GM19452 (cell line): Measurements from ENCODE around the gene CPPED1.

Experiments
- ATAC-seq: cut with Tn5 transposase; IDR thresholded peaks from one replicate; pipeline ENCODE4 v1.9.1; 2021; ENCODE audit not compliant: unreplicated experiment

CPPED1 gene

DNA sequence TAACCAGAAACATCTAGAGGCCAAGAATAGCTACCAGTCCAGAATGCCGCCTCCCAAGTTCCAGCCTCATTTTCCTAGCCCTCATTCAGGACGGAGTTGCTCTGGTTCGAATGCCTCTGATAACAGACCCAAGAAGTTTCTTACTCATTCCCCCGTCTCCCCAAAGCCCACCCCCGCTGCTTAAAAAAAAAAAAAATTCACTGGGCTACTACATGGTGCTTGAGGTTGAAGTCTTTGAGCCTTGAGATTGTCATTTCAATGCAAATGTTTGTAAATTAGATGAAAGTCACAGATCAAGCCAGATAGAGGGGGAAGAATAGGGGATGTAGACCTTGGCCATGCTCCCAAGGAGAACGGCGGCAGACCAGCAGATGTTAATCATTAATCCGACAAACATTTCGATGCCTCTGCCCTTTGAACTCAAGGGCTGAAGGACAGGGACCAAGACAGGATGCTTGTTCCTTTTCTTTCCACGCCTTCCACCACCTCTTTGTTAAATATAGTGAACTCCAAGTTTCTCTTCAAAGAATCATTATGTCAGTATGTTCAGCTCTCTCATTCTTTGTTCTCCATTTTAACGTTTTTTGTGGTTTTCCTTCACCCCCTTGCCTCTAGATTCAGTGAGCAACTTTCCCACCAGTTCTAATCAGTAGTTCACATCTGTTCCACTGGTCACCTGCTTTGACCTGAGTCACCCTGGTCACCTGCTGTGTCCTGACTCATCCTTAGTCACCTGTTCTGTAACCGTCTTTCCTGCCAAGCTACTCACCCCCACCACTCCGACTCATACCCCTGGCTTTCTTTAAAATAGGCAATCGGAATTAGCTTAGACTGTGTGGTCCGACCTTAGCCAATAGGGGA lies 190.3 kb downstream of the CPPED1 start:
- ATAC-seq, result peak; percentile 79

DNA sequence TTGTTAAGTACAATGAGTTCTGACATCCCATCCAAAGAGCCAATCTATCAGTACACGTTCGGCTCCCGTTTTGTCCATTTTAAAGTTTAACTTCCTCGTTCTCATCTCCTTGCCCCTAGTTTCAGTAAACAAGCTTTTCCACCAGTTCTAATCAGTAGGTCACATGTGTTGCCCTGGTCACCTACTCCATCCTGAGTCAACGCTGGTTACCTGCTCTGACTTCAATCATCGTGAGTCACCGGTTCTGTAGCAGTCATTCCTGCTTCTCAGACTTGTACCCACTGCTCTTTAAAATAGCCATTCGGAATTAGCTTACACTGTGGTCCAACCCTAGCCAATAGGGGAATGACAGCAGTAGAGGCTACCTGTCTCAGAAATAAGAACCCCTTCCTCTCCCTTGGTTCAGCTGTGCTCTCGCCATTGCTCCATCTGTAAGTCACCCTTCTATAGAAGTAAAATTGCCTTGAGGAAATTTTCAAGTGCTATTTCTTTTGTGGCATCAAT lies 191.0 kb downstream of the CPPED1 start:
- no peak for ATAC-seq

DNA sequence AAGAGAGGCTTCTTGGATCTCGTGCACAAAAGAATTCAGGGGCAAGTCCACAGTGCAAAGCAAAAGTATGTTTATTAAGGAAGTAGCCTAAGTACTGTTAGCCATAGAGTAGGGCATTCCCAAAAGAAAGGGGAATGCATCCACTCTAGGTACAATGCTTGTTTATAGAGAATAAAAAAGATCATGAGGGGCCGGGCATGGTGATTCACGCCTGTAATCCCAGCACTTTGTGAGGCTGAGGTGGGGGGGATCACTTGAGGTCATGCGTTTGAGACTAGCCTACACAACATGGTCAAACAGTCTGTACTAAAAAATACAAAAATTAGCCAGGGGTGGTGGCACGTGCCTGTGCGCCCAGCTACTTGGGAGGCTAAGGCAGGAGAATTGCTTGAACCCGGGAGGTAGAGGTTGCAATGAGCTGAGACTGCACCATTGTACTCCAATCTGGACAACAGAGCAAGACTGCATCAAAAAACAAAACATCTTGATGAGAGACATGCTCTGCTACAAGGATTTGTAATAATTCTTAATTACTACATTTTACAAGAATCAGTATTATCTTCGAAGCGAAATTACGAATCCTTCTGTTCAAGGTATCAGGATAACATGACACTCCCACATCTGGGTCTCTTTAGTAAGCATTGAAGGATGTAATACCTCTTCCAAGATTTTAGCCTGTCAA lies 191.6 kb downstream of the CPPED1 start:
- ATAC-seq, result no peak

DNA sequence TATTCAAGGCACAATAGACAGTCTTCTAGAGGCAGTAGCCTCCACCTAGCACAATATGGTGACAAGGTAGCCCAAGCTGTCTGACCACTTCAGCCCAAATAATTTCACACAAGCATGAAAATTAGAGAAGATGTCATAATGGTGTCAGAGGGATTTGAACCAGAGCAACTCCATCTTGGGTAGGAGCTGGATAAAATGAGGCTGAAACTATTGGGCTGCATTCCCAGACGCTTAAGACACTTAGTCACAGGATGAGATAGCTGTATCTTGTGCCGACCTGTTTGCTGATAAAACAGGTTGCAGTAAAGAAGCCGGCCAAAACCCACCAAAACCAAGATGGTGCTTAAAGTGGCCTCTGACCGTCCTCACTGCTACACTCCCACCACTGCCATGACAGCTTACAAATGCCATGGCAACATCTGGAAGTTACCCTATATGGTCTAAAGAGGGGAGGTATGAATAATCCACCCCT lies 192.6 kb downstream of the CPPED1 start:
- no peak for ATAC-seq

DNA sequence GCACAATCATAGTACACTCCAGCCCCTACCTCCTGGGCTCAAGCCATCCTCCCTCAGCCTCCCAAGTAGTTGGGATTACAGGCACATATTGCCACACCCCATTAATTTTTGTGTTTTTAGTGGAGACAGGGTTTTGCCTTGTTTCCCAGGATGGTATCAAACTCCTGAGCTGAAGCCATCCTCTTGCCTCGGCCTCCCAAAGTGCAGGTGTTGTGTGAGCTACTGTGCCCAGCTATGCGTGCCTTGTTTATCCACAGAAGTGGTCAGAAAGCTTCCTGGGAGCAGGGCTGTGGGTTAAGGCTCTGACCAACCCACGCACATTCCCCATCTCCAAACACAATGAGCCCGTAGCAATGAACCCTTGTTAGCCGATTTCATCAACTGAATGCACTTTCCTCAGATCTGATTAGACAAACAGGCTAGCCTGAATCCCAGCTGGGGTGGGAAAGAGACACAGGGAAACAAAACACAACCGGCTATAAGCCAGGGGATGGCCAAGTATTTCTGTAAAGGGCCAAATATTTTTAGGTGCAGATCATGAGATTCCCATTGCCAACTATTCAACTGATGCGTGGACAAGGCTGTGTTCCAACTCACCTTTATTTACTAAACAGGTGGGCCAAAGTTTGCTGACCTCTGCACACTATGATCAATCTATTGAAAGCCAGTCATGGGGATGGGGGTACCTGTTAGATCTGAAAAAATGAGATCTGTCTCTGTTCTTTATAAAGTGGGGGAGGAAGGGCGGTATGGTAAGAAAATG lies 193.6 kb downstream of the CPPED1 start:
- no peak for ATAC-seq
